ENCODE results near the gene CSAG2. TPM values are rescaled to one million over a fixed set of nuclear protein-coding genes. Genes with fewer than 3 reads are reported as not detected.
"Not testable (repeated sequence)": the region's sequence is repeated elsewhere in the genome, so short reads cannot be mapped to it uniquely, and the experiment has no call there.

Gene CSAG2
- total RNA-seq, 2 donors from 2014 or later, result not detected

DNA sequence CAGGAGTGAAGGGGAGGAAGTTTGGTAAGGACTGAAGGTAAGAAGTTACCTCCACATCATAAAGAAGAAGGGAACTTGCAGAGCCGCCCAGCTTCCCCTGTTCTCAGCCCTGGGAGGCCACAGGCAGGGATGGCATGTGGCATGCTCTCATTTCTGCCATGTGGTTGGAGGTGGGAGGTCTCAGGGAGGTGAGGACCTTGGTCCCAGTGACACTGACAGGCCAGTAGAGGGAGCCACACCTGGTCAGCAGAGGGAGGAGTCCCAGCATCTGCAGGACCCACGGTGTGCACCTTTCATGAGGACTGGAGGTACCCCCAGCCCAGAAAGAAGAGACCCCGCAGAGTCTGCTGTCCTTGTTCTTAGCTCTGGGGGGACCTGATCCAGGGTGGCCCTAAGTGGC lies 28.1 kb downstream of the CSAG2 start:
- peak; percentile 46 for ATAC-seq
- intact Hi-C loops (cut with DNase I, micrococcal nuclease); DNase-seq: not testable (repeated sequence)

GRCh38 chrX:152674652-152675051 lies 34.4 kb downstream of the CSAG2 start:
- intact Hi-C loops (cut with DNase I, micrococcal nuclease); DNase-seq; ATAC-seq: not testable (repeated sequence)

DNA sequence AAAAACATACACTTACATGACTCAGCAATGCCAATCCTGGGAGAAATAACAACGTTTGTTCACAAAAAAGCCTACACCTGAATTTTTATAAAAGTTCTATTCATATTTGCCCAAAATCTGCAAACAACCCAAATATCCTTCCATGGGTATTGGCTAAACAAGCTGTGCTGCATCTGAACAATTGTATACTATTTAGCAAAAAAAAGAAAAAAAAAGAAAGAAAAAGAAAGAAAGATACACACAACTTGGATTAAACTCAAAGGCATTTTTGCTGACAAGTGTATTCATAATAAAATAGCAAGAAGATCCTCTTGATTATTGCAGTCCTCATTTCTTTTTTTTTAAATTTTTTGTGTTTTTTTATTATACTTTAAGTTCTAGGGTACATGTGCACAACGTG lies 34.9 kb downstream of the CSAG2 start:
- ATAC-seq (no peak), DNase-seq (no peak)
- intact Hi-C loops (cut with DNase I, micrococcal nuclease), result no loop called here

- intact Hi-C loops (cut with DNase I, micrococcal nuclease), result no loop called here
- ATAC-seq (no peak), DNase-seq (no peak)
These were observed 46.0 kb downstream of the CSAG2 start for GRCh38 chrX:152663086-152663485.

DNA sequence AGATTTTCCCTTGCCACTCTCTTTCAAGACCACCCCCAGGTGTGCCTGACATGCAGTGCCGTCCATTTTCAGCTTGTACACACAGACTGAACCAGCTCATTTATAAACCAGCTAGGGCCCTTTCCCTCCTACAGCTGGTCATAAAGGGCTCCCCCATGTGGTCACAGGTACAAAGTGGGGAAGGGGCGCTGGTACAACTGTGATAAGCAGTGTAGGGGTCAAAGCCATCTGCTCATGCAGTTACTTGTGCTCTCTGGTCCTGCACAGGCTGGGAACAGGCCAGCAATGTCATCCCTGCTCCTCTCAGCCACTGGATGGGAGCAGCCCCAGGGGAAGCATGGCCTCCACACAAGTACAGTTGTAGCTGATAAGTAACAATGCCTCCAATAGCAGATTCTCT lies 50.8 kb downstream of the CSAG2 start:
- intact Hi-C loops (cut with DNase I, micrococcal nuclease), result no loop called here
- ATAC-seq (no peak), DNase-seq (no peak)

Other genes starting within 250 kb of the CSAG2 start
- under 1 TPM in 1 of 2 donors, not detected in 1; 0.03 TPM for gene GABRQ, start 71.4 kb downstream of the CSAG2 start, total RNA-seq
- gene MAGEA3, start 10.5 kb downstream of the CSAG2 start, total RNA-seq, result not detected
- gene MAGEA2B, start 5.4 kb upstream of the CSAG2 start, total RNA-seq, result not detected
- gene CSAG1, start 24.4 kb upstream of the CSAG2 start, total RNA-seq, result not detected
- gene MAGEA12, start 24.5 kb upstream of the CSAG2 start, total RNA-seq, result not detected
- gene MAGEA2, start 44.6 kb upstream of the CSAG2 start, total RNA-seq, result not detected
- not detected for gene CSAG3, start 49.9 kb upstream of the CSAG2 start, total RNA-seq
- gene MAGEA6, start 60.4 kb upstream of the CSAG2 start, total RNA-seq, result not detected
- 10 to 100 TPM; 12.5 to 12.7 TPM for gene CETN2, start 121.5 kb upstream of the CSAG2 start, total RNA-seq
- 10 to 100 TPM; 17.3 to 36.2 TPM for gene NSDHL, start 121.8 kb upstream of the CSAG2 start, total RNA-seq
- gene ZNF185, start 188.8 kb upstream of the CSAG2 start, total RNA-seq, result 1 to 10 TPM; 4.0 to 4.6 TPM